ENCODE measurements around the gene ARRDC3.
"Not testable (repeated sequence)": the region's sequence is repeated elsewhere in the genome, so short reads cannot be mapped to it uniquely, and the experiment has no call there.

Gene ARRDC3

GRCh38 chr5:91408710-91409109 lies 25.6 kb upstream of the ARRDC3 start:
- DNase-seq (ENCODE audit: low read depth), result no peak
- no peak for TF ChIP-seq CTCF (IDR thresholded peaks at IDR 0.05; ENCODE audit: insufficient read depth, low read depth, low read length, missing control alignments)
- no peak overlapping the region for H3K4me3 ChIP-seq (ENCODE audit: low read depth, low read length)

GRCh38 chr5:91407204-91407603 lies 24.1 kb upstream of the ARRDC3 start:
- no peak for TF ChIP-seq CTCF (IDR thresholded peaks at IDR 0.05; ENCODE audit: insufficient read depth, low read depth, low read length, missing control alignments)
- no peak for DNase-seq (ENCODE audit: low read depth)
- no peak overlapping the region for H3K4me3 ChIP-seq (ENCODE audit: low read depth, low read length)

- no peak for TF ChIP-seq CTCF (IDR thresholded peaks at IDR 0.05; ENCODE audit: insufficient read depth, low read depth, low read length, missing control alignments)
- DNase-seq (ENCODE audit: low read depth), result no peak
- H3K4me3 ChIP-seq (ENCODE audit: low read depth, low read length), result no peak overlapping the region
These were observed 20.3 kb upstream of the ARRDC3 start for GRCh38 chr5:91403438-91403837.

- DNase-seq (ENCODE audit: low read depth), result no peak
- H3K4me3 ChIP-seq (ENCODE audit: low read depth, low read length), result no peak overlapping the region
- TF ChIP-seq CTCF (IDR thresholded peaks at IDR 0.05; ENCODE audit: insufficient read depth, low read depth, low read length, missing control alignments), result no peak
These were observed 18.1 kb upstream of the ARRDC3 start for GRCh38 chr5:91401175-91401574.

- no peak for TF ChIP-seq CTCF (IDR thresholded peaks at IDR 0.05; ENCODE audit: insufficient read depth, low read depth, low read length, missing control alignments)
- no peak overlapping the region for H3K4me3 ChIP-seq (ENCODE audit: low read depth, low read length)
- DNase-seq (ENCODE audit: low read depth), result no peak
These were observed 14.7 kb upstream of the ARRDC3 start for GRCh38 chr5:91397791-91398190.

- no peak overlapping the region for H3K4me3 ChIP-seq (ENCODE audit: low read depth, low read length)
- no peak for DNase-seq (ENCODE audit: low read depth)
- TF ChIP-seq CTCF (IDR thresholded peaks at IDR 0.05; ENCODE audit: insufficient read depth, low read depth, low read length, missing control alignments), result no peak
These were observed 7.2 kb upstream of the ARRDC3 start for GRCh38 chr5:91390268-91390667.

GRCh38 chr5:91389555-91389954 lies 6.4 kb upstream of the ARRDC3 start:
- not testable (repeated sequence) for DNase-seq (ENCODE audit: low read depth); H3K4me3 ChIP-seq (ENCODE audit: low read depth, low read length)

- H3K4me3 ChIP-seq (ENCODE audit: low read depth, low read length), result no peak overlapping the region
- TF ChIP-seq CTCF (IDR thresholded peaks at IDR 0.05; ENCODE audit: insufficient read depth, low read depth, low read length, missing control alignments), result no peak
- DNase-seq (ENCODE audit: low read depth), result no peak
These were observed 5.2 kb upstream of the ARRDC3 start for GRCh38 chr5:91388362-91388761.
